ENCODE data around the gene BANP.

The BANP gene

GRCh38 chr16:87973717-87974116, 22.5 kb downstream of the BANP start:
- TF ChIP-seq CTCF (IDR thresholded peaks at IDR 0.05; ENCODE audit: low read length) (no peak), EZH2 (IDR thresholded peaks at IDR 0.05; ENCODE audit: borderline replicate concordance, low read length) (no peak)
- H3K4me2 ChIP-seq (ENCODE audit: low read length), result no peak overlapping the region
- H3K79me2 ChIP-seq (ENCODE audit: insufficient read depth, low read length), result peaks cover 43% of the 10 kb centered on the region
- no peak overlapping the region for H3K9ac ChIP-seq (ENCODE audit: low read length)
- H3K4me1 ChIP-seq (ENCODE audit: insufficient read depth, low read length, severe bottlenecking), result no peaks in the 10 kb centered on the region
- H4K20me1 ChIP-seq (ENCODE audit: insufficient read depth, low read length), result no peaks in the 10 kb centered on the region
- peaks cover 7% of the 10 kb centered on the region; the same call in 1 of the 2 replicates for H3K9me3 ChIP-seq (ENCODE audit: low read length)
- H3K36me3 ChIP-seq (ENCODE audit: insufficient read depth, low read length), result peaks cover 14% of the 10 kb centered on the region
- H3K4me3 ChIP-seq (ENCODE audit: low read depth, low read length, poor library complexity, severe bottlenecking), result no peak overlapping the region
- H2AFZ ChIP-seq (ENCODE audit: low read length), result no peak overlapping the region
- H3K27me3 ChIP-seq (ENCODE audit: insufficient read depth, low read length), result no peaks in the 10 kb centered on the region
- no peaks in the 10 kb centered on the region for H3F3A ChIP-seq (ENCODE audit: insufficient read depth, low read length)
- H3K27ac ChIP-seq (ENCODE audit: low read depth, low read length, poor library complexity, severe bottlenecking), result no peak overlapping the region
- H3K9me2 ChIP-seq (ENCODE audit: low read depth, low read length), result no peaks in the 10 kb centered on the region

- Histone ChIP-seq H2AFZ (ENCODE audit: low read length) (no peak overlapping the region), H3K4me3 (ENCODE audit: low read depth, low read length, poor library complexity, severe bottlenecking) (no peak overlapping the region), H3K4me1 (ENCODE audit: insufficient read depth, low read length, severe bottlenecking) (no peaks in the 10 kb centered on the region), H3K27me3 (ENCODE audit: insufficient read depth, low read length) (no peaks in the 10 kb centered on the region), H3F3A (ENCODE audit: insufficient read depth, low read length) (no peaks in the 10 kb centered on the region), H3K4me2 (ENCODE audit: low read length) (no peak overlapping the region), H3K9ac (ENCODE audit: low read length) (no peak overlapping the region), H3K9me3 (ENCODE audit: low read length) (peaks cover 7% of the 10 kb centered on the region; the same call in 1 of the 2 replicates), H3K36me3 (ENCODE audit: insufficient read depth, low read length) (peaks cover 14% of the 10 kb centered on the region), H3K27ac (ENCODE audit: low read depth, low read length, poor library complexity, severe bottlenecking) (no peak overlapping the region), H3K9me2 (ENCODE audit: low read depth, low read length) (no peaks in the 10 kb centered on the region), H4K20me1 (ENCODE audit: insufficient read depth, low read length) (no peaks in the 10 kb centered on the region), H3K79me2 (ENCODE audit: insufficient read depth, low read length) (peaks cover 41% of the 10 kb centered on the region)
- TF ChIP-seq CTCF (IDR thresholded peaks at IDR 0.05; ENCODE audit: low read length) (no peak), EZH2 (IDR thresholded peaks at IDR 0.05; ENCODE audit: borderline replicate concordance, low read length) (no peak)
These were observed 22.9 kb downstream of the BANP start for GRCh38 chr16:87974178-87974577.

GRCh38 chr16:87976665-87977064, 25.4 kb downstream of the BANP start:
- H3K9ac ChIP-seq (ENCODE audit: low read length), result no peak overlapping the region
- H3K9me3 ChIP-seq (ENCODE audit: low read length), result 0 out of 2 replicates have a peak, but pooled peaks cover 1% of the 10 kb centered on the region
- no peak overlapping the region for H3K4me2 ChIP-seq (ENCODE audit: low read length)
- TF ChIP-seq CTCF (IDR thresholded peaks at IDR 0.05; ENCODE audit: low read length), result no peak
- no peak for TF ChIP-seq EZH2 (IDR thresholded peaks at IDR 0.05; ENCODE audit: borderline replicate concordance, low read length)
- no peaks in the 10 kb centered on the region for H3K4me1 ChIP-seq (ENCODE audit: insufficient read depth, low read length, severe bottlenecking)
- no peak overlapping the region for H2AFZ ChIP-seq (ENCODE audit: low read length)
- no peaks in the 10 kb centered on the region for H4K20me1 ChIP-seq (ENCODE audit: insufficient read depth, low read length)
- H3K27ac ChIP-seq (ENCODE audit: low read depth, low read length, poor library complexity, severe bottlenecking), result no peak overlapping the region
- H3K36me3 ChIP-seq (ENCODE audit: insufficient read depth, low read length), result peaks cover 9% of the 10 kb centered on the region
- no peaks in the 10 kb centered on the region for H3F3A ChIP-seq (ENCODE audit: insufficient read depth, low read length)
- no peaks in the 10 kb centered on the region for H3K9me2 ChIP-seq (ENCODE audit: low read depth, low read length)
- H3K79me2 ChIP-seq (ENCODE audit: insufficient read depth, low read length), result peaks cover 24% of the 10 kb centered on the region
- H3K27me3 ChIP-seq (ENCODE audit: insufficient read depth, low read length), result no peaks in the 10 kb centered on the region
- H3K4me3 ChIP-seq (ENCODE audit: low read depth, low read length, poor library complexity, severe bottlenecking), result no peak overlapping the region

All from OCI-LY1 (cell line).